Natural killer cell treated with Interleukin-12 subunit alpha and Interleukin-12 subunit beta and Interleukin-15 and Interleukin-18, amount 100 ng/mL, for 72 hours (primary cell): ENCODE measurements around the gene PAGR1. TPM values are rescaled to one million over a fixed set of nuclear protein-coding genes. Genes with fewer than 3 reads are reported as not detected.

Source experiments
- ATAC-seq, 2 donors: fragments of 150-1000 bp; cut with Tn5 transposase in 1 of 2; sonication (Bioruptor Pico), chemical (Tn5 transposase) in 1 of 2; 2 replicates each; pipeline ENCODE4 v1.10.0; 2021
- DNase-seq: peaks from one replicate; pipeline ENCODE4 v3.0.0; 2022; ENCODE audit warnings: low spot score
- H3K27ac Mint-ChIP-seq, 2 donors: 1 replicate in 1 of 2; 2 replicates in 1 of 2; pipeline ENCODE4 v1.8.0; 2022; ENCODE audit warnings: mixed read lengths in 2 of 2, mild to moderate bottlenecking in 1 of 2, moderate library complexity in 1 of 2
- H3K27me3 Mint-ChIP-seq, 2 donors: 1 replicate in 1 of 2; 2 replicates in 1 of 2; pipeline ENCODE4 v1.8.0; 2022; ENCODE audit warnings: mixed read lengths in 2 of 2
- H3K36me3 Mint-ChIP-seq: one replicate; pipeline ENCODE4 v1.8.0; 2022; ENCODE audit warnings: mixed read lengths
- H3K4me1 Mint-ChIP-seq, 2 donors: 1 replicate in 1 of 2; 2 replicates in 1 of 2; pipeline ENCODE4 v1.8.0; 2022; ENCODE audit warnings: low read depth in 2 of 2, mixed read lengths in 2 of 2, mild to moderate bottlenecking in 1 of 2
- H3K4me3 Mint-ChIP-seq: one replicate; pipeline ENCODE4 v1.8.0; 2022; ENCODE audit warnings: mixed read lengths
- H3K9me3 Mint-ChIP-seq: 2 replicates; pipeline ENCODE4 v1.8.0; 2022; ENCODE audit warnings: mixed read lengths
- total RNA-seq, 2 donors: library from RNA; stranded (reverse); gene quantifications; one replicate each; pipeline ENCODE4 v1.2.3, GENCODE V29; 2022

PAGR1 gene
- total RNA-seq, 2 donors from 2014 or later: 20.5 to 36.1 TPM

GRCh38 chr16:29812754-29813643 is 3.0 kb upstream of the PAGR1 start:
- Mint-ChIP-seq H3K36me3 (peaks cover 7% of the 10 kb centered on the region), H3K27ac (no peak overlapping the region), H3K9me3 (no peaks in the 10 kb centered on the region), H3K4me1 (peaks cover 48 to 56% of the 10 kb centered on the region in 2 donors), H3K27me3 (no peaks in the 10 kb centered on the region), H3K4me3 (peak overlapping the region; percentile 91)
- ATAC-seq (no peak), DNase-seq (no peak)

- H3K27ac Mint-ChIP-seq: peak overlapping the region; percentile 84 to 90
Measured at GRCh38 chr16:29813644-29814562, 2.0 kb upstream of the PAGR1 start.

GRCh38 chr16:29814592-29814991 is 1.4 kb upstream of the PAGR1 start:
- Mint-ChIP-seq H3K4me1 (peaks cover 54 to 63% of the 10 kb centered on the region in 2 donors), H3K27me3 (no peaks in the 10 kb centered on the region), H3K36me3 (peaks cover 7% of the 10 kb centered on the region), H3K4me3 (peak overlapping the region; percentile 89), H3K27ac (peak overlapping the region; percentile 84 to 90), H3K9me3 (no peaks in the 10 kb centered on the region)
- no peak for ATAC-seq
- no peak for DNase-seq

More at GRCh38 chr16:29813644-29814562, 2.0 kb upstream of the PAGR1 start:
- H3K36me3 Mint-ChIP-seq: peaks cover 7% of the 10 kb centered on the region
- ATAC-seq (no peak), DNase-seq (no peak)
- H3K4me1 Mint-ChIP-seq: peaks cover 47 to 57% of the 10 kb centered on the region in 2 donors
- no peaks in the 10 kb centered on the region for H3K27me3 Mint-ChIP-seq
- no peak overlapping the region for H3K4me3 Mint-ChIP-seq
- H3K9me3 Mint-ChIP-seq: no peaks in the 10 kb centered on the region

- DNase-seq (no peak), ATAC-seq (no peak)
- Mint-ChIP-seq H3K4me3 (peak overlapping the region; percentile 89), H3K27me3 (no peaks in the 10 kb centered on the region), H3K27ac (peak overlapping the region; percentile 84 to 90), H3K9me3 (no peaks in the 10 kb centered on the region), H3K36me3 (peaks cover 7% of the 10 kb centered on the region), H3K4me1 (peaks cover 59 to 65% of the 10 kb centered on the region in 2 donors)
Measured at GRCh38 chr16:29815032-29815721, 775 bp upstream of the PAGR1 start.

- ATAC-seq (peak; percentile 46), DNase-seq (peak; percentile 72)
- Mint-ChIP-seq H3K27me3 (no peaks in the 10 kb centered on the region), H3K36me3 (peaks cover 7% of the 10 kb centered on the region), H3K4me1 (peaks cover 55 to 58% of the 10 kb centered on the region in 2 donors), H3K9me3 (no peaks in the 10 kb centered on the region), H3K4me3 (peak overlapping the region; percentile 89), H3K27ac (peak overlapping the region; percentile 84 to 90)
Measured at GRCh38 chr16:29816694-29817441, 916 bp downstream of the PAGR1 start.

DNA sequence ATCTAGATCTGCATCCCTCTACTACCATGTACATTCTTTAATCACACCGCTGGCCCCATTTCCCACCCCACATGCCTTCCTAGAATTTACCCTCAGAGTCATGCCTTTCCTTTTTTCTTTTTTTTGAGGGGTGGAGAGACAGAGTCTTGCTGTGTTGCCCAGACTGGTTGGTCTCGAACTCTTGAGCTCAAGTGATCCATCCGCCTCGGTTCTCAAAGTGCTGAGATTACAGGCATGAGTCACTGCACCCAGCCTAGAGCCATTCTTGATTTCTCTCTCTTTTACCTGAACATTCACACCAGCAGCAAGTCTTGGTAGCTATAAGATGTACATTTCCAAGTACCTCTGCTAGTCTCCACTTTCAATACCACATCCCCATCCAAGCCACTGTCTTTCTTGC is 2.1 kb downstream of the PAGR1 start:
- ATAC-seq: no peak
- no peak for DNase-seq
- Mint-ChIP-seq H3K27ac (peak overlapping the region; percentile 78 to 98), H3K4me3 (peak overlapping the region; percentile 96), H3K9me3 (no peaks in the 10 kb centered on the region), H3K4me1 (peaks cover 55% of the 10 kb centered on the region in 2 donors), H3K36me3 (peaks cover 7% of the 10 kb centered on the region), H3K27me3 (no peaks in the 10 kb centered on the region)

DNA sequence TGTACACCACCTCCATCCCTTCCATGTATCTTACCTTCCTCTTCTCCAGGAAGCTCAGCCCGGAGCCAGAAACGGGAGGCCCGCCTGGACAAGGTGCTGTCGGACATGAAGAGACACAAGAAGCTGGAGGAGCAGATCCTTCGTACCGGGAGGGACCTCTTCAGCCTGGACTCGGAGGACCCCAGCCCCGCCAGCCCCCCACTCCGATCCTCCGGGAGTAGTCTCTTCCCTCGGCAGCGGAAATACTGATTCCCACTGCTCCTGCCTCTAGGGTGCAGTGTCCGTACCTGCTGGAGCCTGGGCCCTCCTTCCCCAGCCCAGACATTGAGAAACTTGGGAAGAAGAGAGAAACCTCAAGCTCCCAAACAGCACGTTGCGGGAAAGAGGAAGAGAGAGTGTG is 3.6 kb downstream of the PAGR1 start:
- Mint-ChIP-seq H3K4me1 (peaks cover 51 to 55% of the 10 kb centered on the region in 2 donors), H3K4me3 (peak overlapping the region; percentile 96), H3K27me3 (no peaks in the 10 kb centered on the region)

GRCh38 chr16:29820271-29820701 is 4.3 kb downstream of the PAGR1 start, which contains the start of gene MVP:
Gene MVP (plus strand): TSS chr16:29820462. CDS start chr16:29830550, 10,088 bp downstream.
- peaks cover 7% of the 10 kb centered on the region for H3K36me3 Mint-ChIP-seq
- ATAC-seq (no peak), DNase-seq (no peak)
- H3K27me3 Mint-ChIP-seq: no peaks in the 10 kb centered on the region
- H3K4me1 Mint-ChIP-seq: peaks cover 49 to 53% of the 10 kb centered on the region in 2 donors
- peak within 1 kb of the TSS; percentile 94 to 98 for H3K27ac Mint-ChIP-seq
- peak within 1 kb of the TSS; percentile 96 for H3K4me3 Mint-ChIP-seq
- no peaks in the 10 kb centered on the region for H3K9me3 Mint-ChIP-seq

More for the DNA sequence above, 3.6 kb downstream of the PAGR1 start:
- peak overlapping the region; percentile 94 to 98 for H3K27ac Mint-ChIP-seq
- no peak for DNase-seq
- ATAC-seq: no peak
- H3K9me3 Mint-ChIP-seq: no peaks in the 10 kb centered on the region
- peaks cover 7% of the 10 kb centered on the region for H3K36me3 Mint-ChIP-seq

DNA sequence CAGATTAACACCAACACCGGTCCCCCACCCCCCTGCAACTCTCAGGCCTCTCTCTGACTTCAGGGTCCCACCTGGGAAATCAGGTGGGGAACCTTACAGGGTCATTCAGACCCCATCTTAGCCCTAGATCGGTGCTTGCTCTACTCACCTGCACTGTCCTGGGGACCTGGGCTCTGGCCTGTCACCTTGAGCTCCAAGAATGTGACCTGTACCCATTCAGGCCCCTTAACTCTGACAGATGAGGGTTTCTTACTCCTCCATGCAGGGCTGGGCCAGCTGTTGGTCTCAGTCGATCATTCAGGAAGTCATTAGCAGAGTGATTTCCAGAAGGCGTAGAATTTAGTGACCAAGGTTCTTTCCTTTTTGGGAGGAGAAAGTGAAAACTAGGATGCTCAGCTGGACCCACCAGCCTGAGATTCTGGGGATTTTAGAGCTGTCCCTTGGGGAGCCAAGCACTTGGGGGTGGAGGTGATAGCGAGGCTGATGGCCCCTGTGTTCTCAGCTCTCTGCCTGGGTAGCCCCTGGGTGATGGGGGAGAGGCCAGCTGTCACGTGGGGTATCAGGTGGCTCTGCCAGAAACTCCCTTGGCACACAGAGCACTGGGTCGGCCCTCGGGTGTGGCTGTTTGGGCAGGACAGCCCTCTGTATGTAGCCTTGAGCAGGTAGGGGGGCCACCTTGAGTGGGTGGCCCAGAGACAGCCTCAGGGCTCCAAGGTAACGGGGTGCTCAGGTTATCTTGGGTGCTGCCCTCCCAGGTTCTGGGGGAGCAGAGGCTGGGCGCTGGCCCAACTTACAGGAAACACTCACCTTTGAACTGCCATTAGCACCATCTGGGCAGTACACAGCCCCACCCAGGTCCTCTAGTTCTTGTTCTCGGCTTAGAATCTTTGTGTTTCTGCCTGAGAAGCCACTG is 5.0 kb downstream of the PAGR1 start:
- ATAC-seq: peak; percentile 58 to 73

GRCh38 chr16:29821643-29822115 is 5.7 kb downstream of the PAGR1 start:
- Mint-ChIP-seq H3K36me3 (peaks cover 7% of the 10 kb centered on the region), H3K4me3 (peak overlapping the region; percentile 96), H3K27me3 (no peaks in the 10 kb centered on the region), H3K9me3 (no peaks in the 10 kb centered on the region), H3K27ac (peak overlapping the region; percentile 94 to 98), H3K4me1 (peaks cover 42 to 53% of the 10 kb centered on the region in 2 donors)
- ATAC-seq (no peak), DNase-seq (no peak)

More for the DNA sequence above, 5.0 kb downstream of the PAGR1 start:
- Mint-ChIP-seq H3K36me3 (peaks cover 7% of the 10 kb centered on the region), H3K4me1 (peaks cover 46 to 54% of the 10 kb centered on the region in 2 donors), H3K27me3 (no peaks in the 10 kb centered on the region), H3K9me3 (no peaks in the 10 kb centered on the region), H3K27ac (peak overlapping the region; percentile 94 to 98), H3K4me3 (peak overlapping the region; percentile 96)
- DNase-seq: peak; percentile 82

GRCh38 chr16:29824589-29825144 is 8.7 kb downstream of the PAGR1 start:
- peak overlapping the region; percentile 58 for H3K4me3 Mint-ChIP-seq
- H3K27ac Mint-ChIP-seq: peak overlapping the region; percentile 59 to 64
- no peaks in the 10 kb centered on the region for H3K27me3 Mint-ChIP-seq
- no peak for DNase-seq
- ATAC-seq: no peak
- peaks cover 28 to 36% of the 10 kb centered on the region in 2 donors for H3K4me1 Mint-ChIP-seq
- no peaks in the 10 kb centered on the region for H3K36me3 Mint-ChIP-seq
- no peaks in the 10 kb centered on the region for H3K9me3 Mint-ChIP-seq
